Right hindlimb (tissue), 1 donor: ENCODE measurements around the gene TH.

ENCODE experiments used
- DNase-seq: peaks from one replicate; pipeline ENCODE4 v3.0.0-alpha.2; 2018

The TH gene

DNA sequence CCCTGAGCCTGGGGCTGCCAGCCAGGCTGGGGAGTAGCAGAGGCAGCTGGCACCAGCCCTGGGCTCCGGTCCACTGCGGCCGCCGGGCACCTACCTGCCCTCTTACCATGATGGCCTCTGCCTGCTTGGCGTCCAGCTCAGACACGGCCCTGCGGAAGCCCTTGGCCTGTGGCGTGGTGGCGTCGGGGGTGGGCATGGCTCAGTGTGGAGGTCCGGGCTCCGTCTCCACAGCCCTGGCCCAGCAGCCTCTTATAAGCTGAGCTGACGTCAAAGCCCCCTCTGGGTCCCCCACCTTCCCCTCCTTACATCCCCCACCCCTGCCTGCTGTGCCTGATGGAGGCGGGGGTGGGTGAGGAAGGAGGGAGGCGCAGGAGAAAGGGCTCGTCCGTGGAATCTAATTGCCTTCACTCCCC lies at the start of gene TH:
TSS of gene TH (minus strand) at position 225 of the 413 bp plus-strand sequence. CDS start at position 196, 29 bp downstream.
- DNase-seq: no peak

DNA sequence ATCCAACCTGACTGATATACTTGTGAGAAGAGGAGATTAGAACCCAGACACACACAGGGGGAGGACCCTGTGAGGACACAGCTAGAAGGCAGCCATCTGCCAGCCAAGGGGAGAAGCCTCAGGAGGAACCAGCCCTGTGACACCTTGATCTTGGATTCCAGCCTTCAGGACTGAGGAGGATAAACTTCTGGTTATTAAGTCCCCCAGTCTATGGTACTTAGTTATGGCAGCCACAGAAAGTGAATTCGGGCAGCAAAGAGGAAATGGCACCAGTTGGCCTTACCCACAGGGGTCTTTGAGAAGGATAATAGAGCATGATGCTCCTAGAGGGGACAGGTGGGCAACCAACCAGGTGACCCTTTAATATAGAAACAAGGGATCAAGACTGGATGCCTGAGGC lies 49.4 kb upstream of the TH start:
- DNase-seq: no peak

DNA sequence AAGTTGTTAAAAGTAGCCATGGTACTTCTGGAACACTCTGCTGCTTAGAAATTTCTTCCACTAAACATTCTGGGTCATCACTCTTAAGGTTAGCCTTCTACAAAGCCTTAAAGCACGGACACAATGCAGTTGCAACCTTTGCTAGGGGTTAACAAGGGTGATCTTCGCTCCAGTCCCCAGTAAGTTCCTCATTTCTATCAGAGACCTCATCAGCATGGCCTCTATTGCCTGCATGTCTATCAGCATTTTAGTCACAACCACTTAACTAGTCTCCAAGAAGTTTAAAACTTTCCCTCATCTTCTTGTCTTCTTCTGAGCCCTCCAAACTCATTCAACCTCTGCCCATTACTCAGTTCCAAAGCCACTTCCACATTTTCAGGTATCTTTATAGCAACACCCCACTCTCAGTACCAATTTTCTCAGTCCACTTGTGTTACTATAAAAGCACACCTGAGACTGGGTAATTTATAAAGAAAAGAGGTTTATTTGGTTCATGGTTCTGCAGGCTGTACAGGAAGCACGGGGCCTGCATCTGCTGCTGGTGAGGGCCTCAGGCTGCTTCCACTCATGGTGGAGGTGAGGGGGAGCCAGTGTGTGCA lies 48.7 kb upstream of the TH start:
- no peak for DNase-seq

DNA sequence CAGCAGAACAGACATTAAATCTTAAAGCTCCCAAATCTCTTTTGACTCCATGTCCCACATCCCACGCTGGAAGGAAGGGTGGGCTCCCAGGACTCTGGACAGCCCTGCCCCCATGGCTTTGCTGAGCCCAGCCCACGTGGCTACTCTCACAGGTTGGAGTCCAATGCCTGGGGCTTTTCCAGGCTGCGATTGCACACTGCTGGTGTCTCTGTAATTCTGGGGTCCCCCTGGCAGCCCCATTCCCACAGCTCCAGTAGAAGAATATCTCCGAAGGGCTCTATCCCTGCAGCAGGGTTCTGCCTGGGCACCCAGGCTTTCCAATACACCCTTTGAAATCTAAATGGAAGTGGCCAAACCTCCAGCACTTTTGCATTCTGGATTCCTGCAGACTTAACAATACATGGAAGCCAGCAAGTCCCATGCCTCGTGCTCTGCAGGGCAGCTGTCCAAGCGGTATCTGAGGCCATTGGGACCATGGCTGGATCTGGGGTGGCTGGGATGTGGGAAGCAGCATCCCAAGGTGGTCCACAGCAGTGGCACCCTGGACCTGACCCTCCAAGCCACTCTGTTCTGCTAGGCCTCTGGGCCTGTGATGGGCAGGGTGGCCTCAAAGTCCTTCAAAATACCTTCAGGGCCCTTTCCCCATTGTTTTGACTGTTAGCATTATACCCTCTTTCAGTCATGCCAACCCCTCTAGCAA lies 47.9 kb upstream of the TH start:
- DNase-seq: no peak

DNA sequence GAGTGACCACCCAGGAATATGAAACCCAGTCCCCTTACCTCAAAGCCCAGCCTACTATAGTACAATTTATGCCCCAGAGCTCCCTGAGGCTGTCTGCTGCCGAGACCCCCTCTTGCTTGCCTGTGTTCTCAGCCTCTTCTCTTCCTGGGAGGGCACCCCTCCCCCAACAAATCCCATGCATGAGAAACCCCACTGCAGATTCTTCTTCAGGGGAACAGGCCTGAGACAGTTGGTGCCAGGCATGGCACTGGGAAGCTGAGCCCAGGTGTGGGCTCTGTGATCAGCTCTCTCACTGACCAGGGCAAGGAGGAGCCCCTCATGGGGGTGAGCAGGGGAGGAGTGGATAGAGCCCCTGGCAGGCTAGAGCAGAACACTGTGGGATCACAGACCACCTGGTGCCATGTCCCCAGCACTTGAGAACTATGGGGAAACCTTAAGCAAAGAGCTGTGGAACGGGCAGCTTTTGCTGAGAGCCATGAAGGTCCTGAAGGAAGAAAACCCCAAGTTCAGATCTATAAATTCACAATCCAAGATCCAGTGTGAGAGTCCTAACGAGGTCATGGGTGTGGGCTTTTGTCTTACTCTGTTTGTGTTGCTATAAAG lies 46.5 kb upstream of the TH start:
- no peak for DNase-seq

DNA sequence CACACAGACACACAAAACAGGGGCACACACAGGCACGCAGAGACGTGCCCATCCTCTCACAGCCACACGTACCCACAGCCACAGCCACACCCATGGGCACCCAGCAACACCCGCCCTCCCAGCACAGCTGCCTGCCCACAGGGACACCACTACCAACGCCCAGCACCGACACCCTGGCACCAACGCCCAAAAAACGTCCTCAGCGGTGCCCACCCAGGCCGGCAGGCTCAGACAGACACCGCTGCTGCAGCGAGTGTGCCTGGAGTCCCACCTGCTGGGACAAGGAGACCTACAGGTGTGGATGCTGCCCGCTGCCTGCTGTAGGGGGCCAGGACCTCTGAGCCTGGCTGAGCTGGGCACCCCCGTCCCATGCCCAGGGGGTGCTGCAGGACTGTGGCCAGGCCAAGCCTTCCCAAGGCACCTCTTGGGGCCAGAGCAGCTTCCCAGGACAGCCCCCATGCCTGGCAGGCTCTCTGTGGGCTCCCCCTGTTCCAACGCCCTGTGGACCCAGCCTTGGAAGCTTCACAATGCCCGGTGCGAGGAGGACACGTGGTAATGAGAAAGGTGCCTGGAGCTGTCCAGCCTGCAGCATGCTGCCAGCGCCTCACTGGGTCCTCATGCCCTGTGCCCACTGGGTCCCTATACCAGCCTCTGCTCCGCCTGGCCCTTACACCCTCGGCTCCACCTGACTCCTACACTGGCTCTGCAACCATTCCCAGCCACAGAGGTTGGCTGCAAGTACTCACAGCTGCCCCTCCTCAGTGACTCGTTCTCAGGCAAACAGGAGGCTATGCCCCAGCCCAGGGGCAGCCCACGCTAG lies 45.8 kb upstream of the TH start:
- no peak for DNase-seq

DNA sequence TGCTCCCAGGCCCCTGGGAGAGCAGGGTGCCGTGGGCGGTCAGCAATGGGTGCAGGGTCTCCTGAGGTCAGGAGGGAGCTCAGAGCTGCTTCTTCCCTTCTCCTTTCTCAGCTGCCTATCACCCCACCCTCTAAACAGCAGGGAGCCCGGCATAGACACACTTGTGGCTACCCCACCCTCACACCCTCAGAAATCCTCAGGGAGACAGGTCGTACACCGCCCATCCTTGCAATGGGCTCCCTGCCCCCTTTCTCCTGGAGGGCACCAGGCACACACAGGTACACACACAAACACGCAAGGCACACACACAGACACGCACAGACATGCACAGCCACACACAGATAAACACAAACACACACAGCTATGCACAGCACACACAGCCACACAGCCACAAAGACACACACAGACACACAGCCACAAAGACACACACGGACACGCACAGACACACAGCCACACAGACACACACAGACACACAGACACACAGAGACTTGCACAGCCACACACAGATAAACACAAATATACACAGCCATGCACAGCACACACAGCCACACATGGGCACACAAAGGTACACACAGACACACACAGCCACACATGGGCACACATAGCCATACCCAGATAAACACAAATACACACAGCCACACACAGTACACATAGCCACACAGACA lies 44.9 kb upstream of the TH start:
- DNase-seq: no peak

DNA sequence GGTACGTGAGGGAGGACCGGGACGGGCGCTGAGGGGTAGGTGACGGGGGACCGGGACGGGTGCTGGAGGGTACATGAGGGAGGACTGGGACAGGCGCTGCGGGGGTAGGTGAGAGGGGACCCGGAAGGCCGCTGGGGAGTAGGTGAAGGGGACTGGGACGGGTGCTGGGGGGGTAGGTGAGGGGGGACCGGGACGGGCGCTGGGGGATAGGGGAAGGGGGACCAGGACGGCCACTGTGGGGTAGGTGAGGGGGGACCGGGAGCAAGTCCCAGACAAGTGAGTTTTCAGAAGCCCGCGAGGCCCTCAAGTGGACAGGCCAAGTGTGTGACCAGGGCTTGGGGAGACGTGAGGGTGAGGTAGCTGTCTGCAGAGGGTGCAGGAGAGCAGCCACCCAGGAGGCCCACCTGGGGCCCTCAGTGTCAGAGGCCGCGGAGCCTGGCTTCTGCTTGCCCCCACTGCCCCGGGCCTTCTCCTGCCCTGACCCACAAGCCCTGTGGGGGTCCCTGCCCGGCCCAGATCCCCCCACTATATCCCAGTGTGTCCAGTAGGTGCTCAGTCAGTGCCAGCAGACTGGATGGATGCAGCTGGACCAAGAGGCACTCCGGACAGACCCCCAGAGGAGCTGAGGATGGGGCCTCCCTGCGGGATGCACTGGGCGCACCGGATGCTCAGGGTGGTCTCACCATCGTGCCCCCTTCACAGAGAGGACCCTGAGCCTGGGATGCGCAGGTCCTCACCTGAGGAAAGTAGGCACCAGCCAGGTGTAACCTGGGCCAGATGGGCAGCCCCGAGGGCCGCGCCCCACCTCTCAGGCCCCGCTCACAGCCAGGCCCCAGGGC lies 44.2 kb upstream of the TH start:
- no peak for DNase-seq

DNA sequence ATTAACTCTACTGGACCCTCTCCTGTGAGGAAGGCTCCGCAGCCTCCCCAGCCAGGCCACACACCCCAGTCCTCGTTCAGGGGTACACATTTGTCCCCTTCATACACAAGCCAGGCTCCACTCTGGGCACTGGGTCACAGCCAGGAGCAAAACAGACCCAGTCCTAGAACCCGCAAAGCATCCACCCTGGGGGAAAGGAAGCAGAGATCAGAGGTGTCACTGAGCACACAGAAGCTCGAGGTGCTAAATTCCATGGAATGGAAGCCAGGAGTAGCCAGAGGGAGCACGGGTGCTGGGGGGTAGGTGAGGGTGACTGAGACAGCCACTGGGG lies 43.6 kb upstream of the TH start:
- DNase-seq: no peak

DNA sequence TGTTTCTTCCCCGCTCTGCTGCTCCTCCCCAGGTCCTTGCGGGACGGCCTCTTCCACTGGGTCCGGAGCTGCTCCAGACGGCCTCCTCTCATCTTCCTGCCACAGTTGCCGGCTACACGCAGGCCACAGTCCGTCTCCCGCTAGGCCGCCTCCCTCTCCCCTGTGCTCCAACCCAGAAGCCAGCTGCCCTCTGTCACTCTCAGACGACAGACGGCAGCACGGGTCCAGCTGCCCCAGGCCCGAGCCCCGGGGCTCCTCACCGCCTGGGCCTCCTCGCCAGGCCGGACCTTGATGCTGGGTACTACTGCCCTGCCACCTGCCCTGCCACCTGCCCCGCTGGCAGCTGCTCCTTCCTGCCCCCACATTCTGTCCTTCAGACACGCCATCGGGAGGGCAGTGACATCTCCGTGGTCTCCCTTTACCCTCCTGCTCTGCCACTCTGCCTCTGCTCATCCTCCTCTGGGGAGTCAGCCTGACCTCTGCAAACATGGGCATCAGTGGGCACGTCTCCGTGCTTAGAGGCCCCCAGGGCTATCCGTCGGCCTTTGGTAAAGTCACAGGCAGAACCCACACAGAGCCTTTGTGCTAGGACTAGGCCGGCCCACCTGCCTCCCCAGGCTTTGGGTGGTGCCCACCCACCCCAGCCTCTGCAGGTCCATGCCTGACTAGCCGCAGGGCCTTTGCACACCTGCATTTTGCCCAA lies 43.1 kb upstream of the TH start:
- peak; percentile 53 for DNase-seq

DNA sequence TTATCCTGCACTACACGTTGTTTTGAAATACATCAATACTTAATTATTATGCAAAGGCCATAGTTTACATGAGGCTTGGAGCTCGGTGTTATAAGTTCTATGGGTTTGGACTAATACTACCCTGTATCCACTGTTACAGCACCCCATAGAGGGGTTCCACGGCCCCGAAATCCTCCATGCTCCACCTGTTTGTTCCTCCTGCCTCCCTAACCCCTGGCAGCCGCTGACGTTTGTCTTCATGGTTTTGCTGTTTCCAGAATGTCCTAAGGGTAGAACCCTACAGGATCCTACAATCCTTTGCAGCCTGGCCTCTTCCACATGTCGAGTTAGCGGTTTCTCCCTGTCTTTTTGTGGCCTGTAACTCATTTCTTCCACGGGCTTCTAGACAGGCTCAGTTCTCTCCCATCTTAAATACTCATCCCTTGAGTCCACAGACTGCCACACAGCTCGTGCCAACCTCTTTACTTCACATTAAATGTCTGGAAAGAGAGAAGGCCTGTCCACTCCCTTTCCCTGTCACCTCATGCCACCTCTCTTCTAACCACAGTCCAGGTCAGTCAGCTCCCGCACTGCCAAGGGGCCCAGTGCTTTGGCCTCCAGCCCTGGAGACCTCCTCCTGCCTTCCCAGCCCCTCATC lies 42.4 kb upstream of the TH start:
- no peak for DNase-seq

DNA sequence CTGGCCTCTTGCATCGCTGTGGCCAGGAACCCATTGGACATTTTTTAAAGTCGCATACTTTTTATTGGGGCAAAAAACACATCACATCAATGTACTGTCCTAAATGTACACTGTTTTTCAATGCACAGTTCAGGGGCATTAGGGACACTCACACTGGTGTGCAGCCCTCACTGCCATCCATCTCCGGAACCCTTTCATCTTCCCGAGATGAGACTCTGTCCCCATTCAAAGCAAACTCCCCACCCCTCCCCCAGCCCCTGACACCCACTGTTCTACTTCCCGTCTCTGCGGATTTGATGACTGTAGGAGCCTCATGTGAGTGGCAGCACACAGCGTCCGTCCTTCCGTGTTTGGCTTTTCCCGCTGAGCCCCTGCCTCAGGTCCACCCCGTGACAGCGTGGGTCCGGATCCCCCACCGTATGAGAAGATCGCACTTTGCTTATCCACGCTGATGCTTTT lies 41.8 kb upstream of the TH start:
- DNase-seq: no peak

DNA sequence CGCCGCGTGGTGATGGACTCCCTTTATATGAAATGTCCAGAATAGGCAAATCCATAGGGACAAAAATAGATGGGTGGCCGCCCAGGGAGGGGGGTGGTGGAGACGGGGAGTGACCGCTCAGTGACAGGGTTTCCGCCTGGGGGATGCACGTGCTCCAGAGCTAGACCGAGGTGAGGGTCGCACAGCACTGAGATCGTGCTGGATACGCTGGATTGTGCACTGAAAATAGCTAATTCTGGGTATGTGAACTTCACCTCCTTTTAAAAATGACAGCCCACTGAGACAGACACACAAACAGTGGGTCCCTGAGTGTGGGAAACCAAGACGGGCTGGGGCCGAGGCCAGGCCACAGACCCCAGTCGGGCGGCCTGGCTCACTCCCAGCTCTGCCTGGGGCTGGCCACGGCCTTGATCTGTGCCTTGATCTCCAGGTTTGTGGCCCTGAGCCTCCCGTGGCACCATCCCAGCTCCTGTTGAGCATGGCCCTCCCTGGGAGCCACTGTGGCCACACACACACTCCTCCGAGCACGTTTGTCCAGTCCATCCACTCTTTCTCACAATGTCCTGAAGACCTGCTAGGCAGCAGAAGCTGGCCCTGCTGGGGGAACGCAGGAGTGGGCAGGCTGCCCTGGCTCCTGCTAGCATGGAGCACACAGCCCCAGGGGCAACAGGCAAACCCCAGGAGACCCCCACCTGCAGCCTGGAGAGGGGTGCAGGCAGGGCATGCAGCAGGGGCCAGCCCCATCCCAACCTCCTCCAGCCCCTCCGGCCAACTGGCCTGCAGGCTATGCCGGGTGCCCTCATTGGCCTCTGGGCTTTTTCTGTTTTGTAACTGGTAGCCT lies 41.0 kb upstream of the TH start:
- no peak for DNase-seq

DNA sequence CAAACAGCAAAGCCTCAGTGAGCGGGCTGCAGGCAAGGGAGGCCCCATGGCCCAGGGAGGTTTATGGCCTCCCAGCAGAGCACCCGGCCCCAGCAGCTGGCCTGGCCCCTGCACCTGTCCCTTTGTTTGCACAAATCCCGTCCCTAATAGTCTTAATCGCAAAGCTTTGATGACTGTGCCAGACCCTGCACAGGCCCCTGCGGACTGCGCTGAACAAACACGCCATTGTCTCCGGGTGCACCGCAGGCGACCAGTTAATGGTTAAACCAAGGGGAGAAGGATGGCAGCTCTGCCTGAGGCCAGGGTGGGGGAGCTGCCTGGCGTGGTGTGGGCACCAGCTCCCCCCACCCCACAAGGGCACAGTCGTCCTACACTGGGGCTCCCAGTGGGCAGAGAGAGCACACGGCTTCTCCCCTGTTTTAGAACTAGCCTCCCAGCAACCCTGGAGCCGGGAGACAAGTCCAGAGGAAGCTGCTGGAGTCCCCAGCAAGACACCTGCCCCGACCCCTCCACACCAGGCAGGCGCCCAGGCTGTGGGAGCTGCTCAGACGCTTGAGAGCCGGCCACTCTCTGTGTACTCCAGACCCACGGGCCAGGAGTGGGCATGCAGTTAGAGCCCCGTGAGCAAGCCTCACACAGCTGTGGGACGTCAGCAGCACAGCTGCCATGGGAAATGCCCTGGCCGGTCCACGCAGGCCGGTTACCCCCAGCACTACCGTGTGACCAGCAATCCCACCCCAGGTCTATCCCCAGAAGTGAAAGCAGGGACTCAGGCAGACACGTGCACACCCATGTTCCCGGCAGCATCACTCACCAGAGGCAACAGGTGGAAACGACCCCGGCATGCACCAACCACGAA lies 39.7 kb upstream of the TH start:
- no peak for DNase-seq

DNA sequence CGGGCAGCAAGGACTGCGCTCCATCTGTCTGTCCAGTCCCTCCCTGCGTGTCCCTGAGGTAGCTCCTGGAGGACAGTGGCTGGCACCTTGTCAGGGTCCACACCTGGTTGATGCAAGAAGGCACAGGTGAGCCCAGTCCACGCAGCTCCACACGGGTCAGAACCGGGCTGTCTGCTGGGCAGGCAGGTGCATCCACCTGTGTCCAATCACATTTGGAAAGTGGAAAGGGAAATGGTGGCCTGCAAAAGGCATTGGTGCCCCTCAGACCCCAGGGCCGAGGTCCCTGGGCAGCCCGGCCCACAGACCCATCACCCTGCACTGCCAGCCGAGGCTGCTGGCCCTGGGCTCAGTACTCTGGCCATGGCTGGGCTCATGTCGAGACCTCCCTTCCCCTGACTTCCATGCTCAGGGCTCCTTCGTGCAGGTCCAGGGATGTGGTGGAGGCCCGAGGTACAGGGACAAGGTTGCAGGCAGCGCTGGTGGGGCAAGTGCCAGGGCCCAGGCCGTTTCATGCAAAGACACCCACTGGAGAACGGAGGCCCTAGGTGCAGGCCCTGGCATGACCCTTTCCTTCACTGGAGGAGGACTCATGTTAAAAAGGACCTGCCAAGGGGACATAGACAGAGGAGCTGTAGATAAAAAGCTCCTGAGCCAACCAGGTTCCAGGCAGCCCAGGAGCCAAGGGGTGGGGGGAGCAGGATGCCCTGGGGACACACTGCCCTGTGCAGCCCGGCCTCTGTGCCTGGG lies 38.9 kb upstream of the TH start:
- no peak for DNase-seq

DNA sequence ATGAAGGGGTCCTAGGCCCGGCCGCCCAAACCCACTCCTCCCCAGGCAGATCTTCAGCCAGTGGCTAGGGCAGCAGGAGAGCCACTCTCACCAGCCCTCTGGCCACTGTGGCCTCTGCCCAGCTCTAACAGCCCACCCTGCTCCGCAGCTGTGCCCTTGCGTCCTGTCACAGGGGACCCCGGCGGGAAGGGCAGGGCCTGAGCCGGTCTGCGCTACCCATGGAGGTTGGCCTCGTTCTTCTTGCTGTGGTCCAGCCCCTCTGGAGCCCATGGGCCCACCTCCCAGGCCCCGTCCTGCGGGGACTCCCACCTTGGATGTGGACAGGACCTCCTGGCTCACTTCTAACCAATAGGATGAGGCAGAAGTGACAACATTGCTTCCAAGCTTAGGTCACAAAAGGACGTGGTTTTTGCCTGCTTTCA lies 38.3 kb upstream of the TH start:
- DNase-seq: no peak

DNA sequence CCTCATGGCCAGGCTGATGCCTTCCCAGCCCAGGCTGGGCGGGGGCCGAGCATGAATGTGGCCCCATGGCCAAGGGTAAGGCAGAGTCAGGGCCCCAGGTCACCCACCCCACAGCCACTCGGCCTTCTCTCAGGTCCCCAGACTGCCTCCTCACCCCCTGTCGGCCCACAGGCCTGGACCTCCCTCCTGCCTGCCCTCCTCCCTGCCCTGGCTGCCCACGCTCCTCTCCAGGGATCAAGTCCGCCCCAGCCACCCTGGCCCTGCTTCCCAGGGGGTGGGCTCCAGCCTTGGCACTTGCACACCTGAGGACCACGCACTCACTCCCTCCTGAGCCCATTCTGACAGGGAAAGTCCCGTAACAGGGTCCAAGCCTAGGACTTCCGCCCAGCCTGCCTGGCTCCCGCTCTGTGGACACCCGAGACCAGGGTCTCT lies 37.8 kb upstream of the TH start:
- no peak for DNase-seq

DNA sequence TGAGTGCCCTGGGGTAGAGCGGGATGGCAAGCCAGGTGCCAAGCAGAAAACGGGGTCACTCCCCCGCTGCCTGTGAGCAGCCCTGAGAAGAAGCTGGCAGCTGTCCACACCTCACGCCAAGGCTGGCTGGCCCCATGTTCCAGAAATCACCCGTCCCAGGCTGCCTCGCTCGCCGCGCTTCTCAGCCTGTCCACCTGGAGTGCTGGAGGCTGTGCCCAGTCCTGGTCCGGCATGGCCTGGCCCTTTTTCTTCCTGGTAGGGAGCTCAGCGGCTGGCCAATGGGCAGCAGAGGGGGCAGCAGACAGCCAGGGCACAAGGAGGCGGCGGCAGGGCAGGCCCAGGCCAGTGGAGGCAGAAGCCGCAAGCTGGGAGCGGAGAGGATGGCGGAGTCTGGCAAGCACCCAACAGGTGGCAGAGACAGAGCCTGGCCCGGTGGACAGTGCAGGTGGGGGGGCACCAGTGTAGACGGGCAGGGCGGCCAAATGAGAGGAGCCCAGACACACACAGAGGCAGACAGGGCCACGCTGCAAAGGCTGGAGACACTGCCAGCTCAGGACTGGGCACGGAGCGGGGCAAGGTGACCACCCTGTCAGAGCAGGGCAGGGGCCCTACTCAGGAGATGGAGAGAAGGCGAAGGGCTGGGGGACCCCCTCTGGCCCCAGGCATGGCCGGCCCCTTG lies 37.2 kb upstream of the TH start:
- DNase-seq: no peak
